ENCODE data around the gene PDIA4.

Gene PDIA4, protein sequence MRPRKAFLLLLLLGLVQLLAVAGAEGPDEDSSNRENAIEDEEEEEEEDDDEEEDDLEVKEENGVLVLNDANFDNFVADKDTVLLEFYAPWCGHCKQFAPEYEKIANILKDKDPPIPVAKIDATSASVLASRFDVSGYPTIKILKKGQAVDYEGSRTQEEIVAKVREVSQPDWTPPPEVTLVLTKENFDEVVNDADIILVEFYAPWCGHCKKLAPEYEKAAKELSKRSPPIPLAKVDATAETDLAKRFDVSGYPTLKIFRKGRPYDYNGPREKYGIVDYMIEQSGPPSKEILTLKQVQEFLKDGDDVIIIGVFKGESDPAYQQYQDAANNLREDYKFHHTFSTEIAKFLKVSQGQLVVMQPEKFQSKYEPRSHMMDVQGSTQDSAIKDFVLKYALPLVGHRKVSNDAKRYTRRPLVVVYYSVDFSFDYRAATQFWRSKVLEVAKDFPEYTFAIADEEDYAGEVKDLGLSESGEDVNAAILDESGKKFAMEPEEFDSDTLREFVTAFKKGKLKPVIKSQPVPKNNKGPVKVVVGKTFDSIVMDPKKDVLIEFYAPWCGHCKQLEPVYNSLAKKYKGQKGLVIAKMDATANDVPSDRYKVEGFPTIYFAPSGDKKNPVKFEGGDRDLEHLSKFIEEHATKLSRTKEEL

DNA sequence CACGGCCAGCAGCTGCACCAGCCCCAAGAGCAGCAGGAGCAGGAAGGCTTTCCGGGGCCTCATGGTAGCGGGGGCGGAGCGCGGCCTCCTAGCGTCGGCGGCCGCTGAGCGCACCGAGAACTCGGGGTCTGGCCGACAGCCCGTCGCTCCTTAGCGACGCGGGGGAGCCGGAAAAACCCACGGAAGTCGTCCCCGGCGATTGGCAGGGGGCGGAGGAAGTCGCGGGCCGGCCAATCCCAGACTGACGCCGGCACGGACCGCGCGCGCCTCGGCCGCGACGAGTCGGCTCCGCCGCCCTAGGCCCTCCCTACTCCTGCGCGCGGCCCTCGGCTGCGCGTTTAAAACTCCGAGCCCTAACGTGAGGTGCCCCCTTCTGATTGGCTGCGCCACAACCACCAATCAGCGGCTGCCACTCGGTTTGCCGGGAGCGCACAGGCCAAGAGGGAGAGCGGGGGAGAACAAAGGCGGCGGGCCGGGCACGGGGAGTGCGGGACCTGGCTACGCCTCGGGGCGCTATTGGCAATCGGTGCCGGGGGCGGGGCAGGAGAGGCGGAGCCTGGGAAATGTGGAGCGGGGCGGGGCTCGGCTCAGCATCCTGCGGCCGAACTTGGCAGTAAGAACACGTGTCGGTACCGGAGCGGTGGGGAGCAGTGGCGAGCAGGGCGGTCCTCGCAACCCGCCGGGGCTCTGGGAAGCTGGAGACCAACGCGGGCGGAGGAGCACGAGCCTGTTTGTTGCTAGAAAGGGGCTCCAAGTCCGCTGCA lies at the start of gene PDIA4:
Gene PDIA4 (minus strand): TSS at position 160 of the 764 bp plus-strand sequence. CDS start 97 bp downstream, at position 63.
- H3K27me3 ChIP-seq (ENCODE audit: control insufficient read depth, insufficient read depth, low read length) = no peaks in the 10 kb centered on the region
- H2AFZ ChIP-seq = peak within 1 kb of the TSS; percentile 88
- peak within 1 kb of the TSS; percentile 63 for H3K27ac ChIP-seq
- H3K4me1 ChIP-seq = peaks cover 5% of the 10 kb centered on the region
- TF ChIP-seq, protein P1, sequence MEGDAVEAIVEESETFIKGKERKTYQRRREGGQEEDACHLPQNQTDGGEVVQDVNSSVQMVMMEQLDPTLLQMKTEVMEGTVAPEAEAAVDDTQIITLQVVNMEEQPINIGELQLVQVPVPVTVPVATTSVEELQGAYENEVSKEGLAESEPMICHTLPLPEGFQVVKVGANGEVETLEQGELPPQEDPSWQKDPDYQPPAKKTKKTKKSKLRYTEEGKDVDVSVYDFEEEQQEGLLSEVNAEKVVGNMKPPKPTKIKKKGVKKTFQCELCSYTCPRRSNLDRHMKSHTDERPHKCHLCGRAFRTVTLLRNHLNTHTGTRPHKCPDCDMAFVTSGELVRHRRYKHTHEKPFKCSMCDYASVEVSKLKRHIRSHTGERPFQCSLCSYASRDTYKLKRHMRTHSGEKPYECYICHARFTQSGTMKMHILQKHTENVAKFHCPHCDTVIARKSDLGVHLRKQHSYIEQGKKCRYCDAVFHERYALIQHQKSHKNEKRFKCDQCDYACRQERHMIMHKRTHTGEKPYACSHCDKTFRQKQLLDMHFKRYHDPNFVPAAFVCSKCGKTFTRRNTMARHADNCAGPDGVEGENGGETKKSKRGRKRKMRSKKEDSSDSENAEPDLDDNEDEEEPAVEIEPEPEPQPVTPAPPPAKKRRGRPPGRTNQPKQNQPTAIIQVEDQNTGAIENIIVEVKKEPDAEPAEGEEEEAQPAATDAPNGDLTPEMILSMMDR (IDR thresholded peaks at IDR 0.05) = peak; percentile 14
- no peaks in the 10 kb centered on the region for H3K36me3 ChIP-seq (ENCODE audit: control insufficient read depth, insufficient read depth, low read length)
- peak within 1 kb of the TSS; percentile 85 for H3K4me2 ChIP-seq (ENCODE audit: low read length)
- H3K4me3 ChIP-seq (ENCODE audit: low read depth, low read length) = peak within 1 kb of the TSS; percentile 63
- H3K9me3 ChIP-seq (ENCODE audit: control insufficient read depth, low read length) = no peaks in the 10 kb centered on the region
- peak within 1 kb of the TSS; percentile 31 for H3K9ac ChIP-seq
- peaks cover 14% of the 10 kb centered on the region for H3K79me2 ChIP-seq

DNA sequence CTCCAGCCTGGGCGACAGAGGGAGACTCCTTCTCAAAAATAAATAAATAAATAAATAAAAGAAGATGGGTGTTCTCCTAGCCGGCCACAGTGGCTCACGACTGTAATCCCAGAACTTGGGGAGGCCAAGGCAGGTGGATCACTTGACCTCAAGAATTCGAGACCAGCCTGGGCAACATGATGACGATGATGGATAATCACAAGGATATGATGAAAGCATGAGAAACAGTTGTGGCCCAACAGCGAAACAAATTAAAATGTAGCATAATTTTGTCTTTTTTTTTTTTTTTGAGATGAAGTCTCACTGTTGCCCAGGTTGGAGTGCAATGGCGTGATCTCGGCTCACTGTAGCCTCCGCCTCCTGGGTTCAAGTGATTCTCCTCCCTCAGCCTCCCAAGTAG lies 49.3 kb upstream of the PDIA4 start:
- no peak overlapping the region for H3K4me3 ChIP-seq (ENCODE audit: low read depth, low read length)
- H3K27ac ChIP-seq = no peak overlapping the region
- TF ChIP-seq, protein P1 (IDR thresholded peaks at IDR 0.05) = no peak
- no peaks in the 10 kb centered on the region for H3K27me3 ChIP-seq (ENCODE audit: control insufficient read depth, insufficient read depth, low read length)
- H3K4me1 ChIP-seq = no peaks in the 10 kb centered on the region
- H2AFZ ChIP-seq = no peak overlapping the region
- H3K9me3 ChIP-seq (ENCODE audit: control insufficient read depth, low read length) = no peaks in the 10 kb centered on the region
- no peak overlapping the region for H3K4me2 ChIP-seq (ENCODE audit: low read length)
- no peaks in the 10 kb centered on the region for H3K36me3 ChIP-seq (ENCODE audit: control insufficient read depth, insufficient read depth, low read length)
- peaks cover 3% of the 10 kb centered on the region for H3K79me2 ChIP-seq
- no peak overlapping the region for H3K9ac ChIP-seq

DNA sequence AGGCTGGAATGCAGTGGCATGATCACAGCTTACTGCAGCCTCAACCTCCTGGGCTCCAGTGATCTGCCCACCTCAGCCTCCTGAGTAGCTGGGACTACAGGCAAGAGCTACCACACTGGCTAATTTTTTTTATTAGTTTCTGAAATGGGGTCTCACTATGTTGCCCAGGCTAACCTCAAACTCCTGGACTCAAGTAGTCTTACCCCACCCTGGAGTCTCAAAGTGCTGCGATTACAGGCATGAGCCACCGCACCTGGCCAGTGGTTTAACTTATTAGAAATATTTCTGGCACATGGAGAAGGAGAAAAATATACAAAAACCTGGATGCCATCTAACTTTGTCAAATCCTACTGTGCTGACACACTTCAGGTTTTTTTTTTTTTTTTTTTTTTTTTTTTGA lies 47.0 kb upstream of the PDIA4 start:
- Histone ChIP-seq H3K4me2 (ENCODE audit: low read length) (no peak overlapping the region), H3K9ac (no peak overlapping the region), H3K4me3 (ENCODE audit: low read depth, low read length) (no peak overlapping the region), H3K36me3 (ENCODE audit: control insufficient read depth, insufficient read depth, low read length) (no peaks in the 10 kb centered on the region), H3K27me3 (ENCODE audit: control insufficient read depth, insufficient read depth, low read length) (no peaks in the 10 kb centered on the region), H2AFZ (no peak overlapping the region), H3K79me2 (no peaks in the 10 kb centered on the region), H3K9me3 (ENCODE audit: control insufficient read depth, low read length) (no peaks in the 10 kb centered on the region), H3K27ac (no peak overlapping the region), H3K4me1 (no peaks in the 10 kb centered on the region)
- TF ChIP-seq, protein P1 (IDR thresholded peaks at IDR 0.05) = no peak

DNA sequence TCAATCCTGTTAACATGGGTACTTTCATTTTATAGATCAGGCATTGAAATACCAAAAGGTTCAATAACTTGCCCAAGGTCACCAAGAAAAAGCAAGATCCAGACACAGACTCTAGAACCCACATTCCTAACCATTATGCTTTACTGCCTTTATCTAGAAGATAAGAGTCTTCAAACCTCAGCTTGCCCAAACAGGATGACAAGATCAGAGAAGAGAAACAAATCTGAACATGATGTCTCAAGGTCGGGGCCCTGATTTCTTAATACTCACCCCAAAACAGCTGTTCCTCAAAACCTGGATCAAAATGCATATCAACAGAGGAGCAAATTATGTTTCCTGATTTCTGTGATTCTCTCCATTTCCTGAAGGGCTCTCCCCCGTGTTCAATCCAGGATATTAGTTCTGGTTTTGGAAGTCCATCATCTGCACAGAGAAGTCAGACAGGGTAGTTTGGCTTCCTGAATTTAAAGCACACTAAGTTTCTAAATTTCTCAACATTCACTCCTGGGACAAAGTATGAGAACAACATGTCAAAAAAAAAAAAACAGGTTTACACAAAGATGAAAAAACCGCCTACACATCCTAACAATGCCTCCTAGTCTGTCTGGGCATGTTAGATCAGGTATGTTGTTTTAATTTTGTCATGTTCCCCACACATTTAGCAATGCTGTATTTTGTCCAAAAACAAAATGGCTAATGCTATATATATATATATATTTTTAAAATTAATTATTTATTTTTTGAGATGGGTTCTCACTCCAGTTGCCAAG lies 46.0 kb upstream of the PDIA4 start:
- Histone ChIP-seq H3K9me3 (ENCODE audit: control insufficient read depth, low read length) (no peaks in the 10 kb centered on the region), H3K27ac (no peak overlapping the region), H3K4me2 (ENCODE audit: low read length) (no peak overlapping the region), H3K4me3 (ENCODE audit: low read depth, low read length) (no peak overlapping the region), H3K79me2 (no peaks in the 10 kb centered on the region), H3K27me3 (ENCODE audit: control insufficient read depth, insufficient read depth, low read length) (no peaks in the 10 kb centered on the region), H3K4me1 (no peaks in the 10 kb centered on the region), H2AFZ (no peak overlapping the region), H3K36me3 (ENCODE audit: control insufficient read depth, insufficient read depth, low read length) (no peaks in the 10 kb centered on the region), H3K9ac (no peak overlapping the region)
- TF ChIP-seq, protein P1 (IDR thresholded peaks at IDR 0.05) = no peak
